ENCODE results near the gene KIF22. TPM values are rescaled to one million over a fixed set of nuclear protein-coding genes. Genes with fewer than 3 reads are reported as not detected.

Gene KIF22
- total RNA-seq, 1 experiment from 2014 or later: 111 TPM

DNA sequence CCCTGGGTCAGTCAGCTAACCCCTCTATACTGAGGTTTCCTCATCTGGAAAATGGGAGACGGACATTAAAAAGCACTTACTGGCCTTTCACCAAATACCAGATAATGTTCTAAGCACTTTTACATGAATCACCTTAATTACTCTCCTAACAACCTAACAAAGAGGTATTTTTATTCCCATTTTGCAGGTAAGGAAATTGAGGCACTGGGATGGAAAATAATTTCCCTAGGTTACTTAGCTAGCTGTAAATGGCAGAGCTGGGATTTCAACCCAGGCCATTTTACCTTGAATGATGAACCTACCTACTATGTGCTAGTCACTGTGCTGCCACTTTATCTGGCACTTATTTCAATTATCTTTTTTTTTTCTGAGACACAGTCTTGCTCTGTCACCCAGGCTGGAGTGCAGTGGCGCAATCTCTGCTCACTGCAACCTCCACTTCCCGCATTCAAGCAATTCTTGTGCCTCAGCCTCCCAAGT is 3.7 kb downstream of the KIF22 start:
- Histone ChIP-seq H3K4me3 (ENCODE audit: low read depth in 2 of 2, low read length in 2 of 2) (no peak overlapping the region), H3K27ac (ENCODE audit: low read length) (no peak overlapping the region), H3K9me3 (ENCODE audit: control insufficient read depth, insufficient read depth, low read depth, low read length) (no peaks in the 10 kb centered on the region), H3K4me1 (ENCODE audit: control insufficient read depth, insufficient read depth, low read length) (peaks cover 12% of the 10 kb centered on the region), H3K36me3 (ENCODE audit: control insufficient read depth, insufficient read depth, low read length) (peaks cover 9% of the 10 kb centered on the region), H3K27me3 (ENCODE audit: control insufficient read depth, insufficient read depth, low read length) (no peaks in the 10 kb centered on the region)
- in situ Hi-C loops (cut with HindIII; ENCODE audit: low pct_unique_long_range_greater_than_20kb, low sequenced_read_pairs) (no loop called here), intact Hi-C loops (cut with micrococcal nuclease; ENCODE audit: unreplicated experiment) (no loop called here)
- BruUV-seq (replicated peaks): no TSS peak
- DNase-seq (ENCODE audit: low read depth, low spot score) (no peak), ATAC-seq (no peak)
- POLR2A ChIA-PET: interaction anchor here (0.8 to 1.5 kb wide), 2 partner anchors 10 kb away, joined by 3 to 14 read pairs; no protein-coding TSS in a partner anchor
- TF ChIP-seq, protein P1, sequence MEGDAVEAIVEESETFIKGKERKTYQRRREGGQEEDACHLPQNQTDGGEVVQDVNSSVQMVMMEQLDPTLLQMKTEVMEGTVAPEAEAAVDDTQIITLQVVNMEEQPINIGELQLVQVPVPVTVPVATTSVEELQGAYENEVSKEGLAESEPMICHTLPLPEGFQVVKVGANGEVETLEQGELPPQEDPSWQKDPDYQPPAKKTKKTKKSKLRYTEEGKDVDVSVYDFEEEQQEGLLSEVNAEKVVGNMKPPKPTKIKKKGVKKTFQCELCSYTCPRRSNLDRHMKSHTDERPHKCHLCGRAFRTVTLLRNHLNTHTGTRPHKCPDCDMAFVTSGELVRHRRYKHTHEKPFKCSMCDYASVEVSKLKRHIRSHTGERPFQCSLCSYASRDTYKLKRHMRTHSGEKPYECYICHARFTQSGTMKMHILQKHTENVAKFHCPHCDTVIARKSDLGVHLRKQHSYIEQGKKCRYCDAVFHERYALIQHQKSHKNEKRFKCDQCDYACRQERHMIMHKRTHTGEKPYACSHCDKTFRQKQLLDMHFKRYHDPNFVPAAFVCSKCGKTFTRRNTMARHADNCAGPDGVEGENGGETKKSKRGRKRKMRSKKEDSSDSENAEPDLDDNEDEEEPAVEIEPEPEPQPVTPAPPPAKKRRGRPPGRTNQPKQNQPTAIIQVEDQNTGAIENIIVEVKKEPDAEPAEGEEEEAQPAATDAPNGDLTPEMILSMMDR (IDR thresholded peaks at IDR 0.05): no peak
- no peak for TF ChIP-seq REST (IDR thresholded peaks at IDR 0.05; ENCODE audit: insufficient read depth in 1 of 2, low read depth in 2 of 2, low read length in 1 of 2)
- TF ChIP-seq SIN3A (IDR thresholded peaks at IDR 0.05; ENCODE audit: borderline replicate concordance, insufficient read depth, low read depth, low read length): no peak
- no peak for TF ChIP-seq POLR2AphosphoS5 (IDR thresholded peaks at IDR 0.05; ENCODE audit: low read depth, low read length)
- no peak for TF ChIP-seq TCF7L2 (IDR thresholded peaks at IDR 0.05; ENCODE audit: low read depth, low read length)
- CTCF ChIA-PET: no interaction called here

GRCh38 chr16:29802416-29802935 is 11.9 kb downstream of the KIF22 start:
- no TSS peak for BruUV-seq (replicated peaks)
- ChIA-PET CTCF (no interaction called here), POLR2A (no interaction called here)
- no peak for DNase-seq (ENCODE audit: low read depth, low spot score)
- H3K4me3 ChIP-seq (ENCODE audit: low read depth in 2 of 2, low read length in 2 of 2): no peak overlapping the region
- peak overlapping the region; percentile 97; the same call in 1 of the 2 replicates for H3K27ac ChIP-seq (ENCODE audit: low read length)
- H3K9me3 ChIP-seq (ENCODE audit: control insufficient read depth, insufficient read depth, low read depth, low read length): no peaks in the 10 kb centered on the region
- intact Hi-C loops (cut with micrococcal nuclease; ENCODE audit: unreplicated experiment) (no loop called here), in situ Hi-C loops (cut with HindIII; ENCODE audit: low pct_unique_long_range_greater_than_20kb, low sequenced_read_pairs) (no loop called here)
- no peaks in the 10 kb centered on the region for H3K27me3 ChIP-seq (ENCODE audit: control insufficient read depth, insufficient read depth, low read length)
- TF ChIP-seq REST (IDR thresholded peaks at IDR 0.05; ENCODE audit: insufficient read depth in 1 of 2, low read depth in 2 of 2, low read length in 1 of 2): no peak
- TF ChIP-seq TCF7L2 (IDR thresholded peaks at IDR 0.05; ENCODE audit: low read depth, low read length): no peak
- TF ChIP-seq, protein P1 (IDR thresholded peaks at IDR 0.05): no peak
- TF ChIP-seq POLR2AphosphoS5 (IDR thresholded peaks at IDR 0.05; ENCODE audit: low read depth, low read length): no peak
- TF ChIP-seq SIN3A (IDR thresholded peaks at IDR 0.05; ENCODE audit: borderline replicate concordance, insufficient read depth, low read depth, low read length): no peak
- H3K36me3 ChIP-seq (ENCODE audit: control insufficient read depth, insufficient read depth, low read length): peaks cover 23% of the 10 kb centered on the region
- peaks cover 24% of the 10 kb centered on the region for H3K4me1 ChIP-seq (ENCODE audit: control insufficient read depth, insufficient read depth, low read length)
- no peak for ATAC-seq
